Hepatocyte (in vitro differentiated cells): ENCODE data around the gene OR6B3. TPM values are rescaled to one million over a fixed set of nuclear protein-coding genes. Genes with fewer than 3 reads are reported as not detected.

ENCODE experiments used
- DNase-seq: peaks from one replicate; pipeline ENCODE4 v3.0.0-alpha.2; 2016; ENCODE audit warnings: low spot score
- H2AFZ ChIP-seq: fragments of 200-600 bp; sonication (generic); 2 replicates; pipeline ENCODE4 v1.6.0; 2016; ENCODE audit warnings: antibody characterized with exemption, mild to moderate bottlenecking
- H3K27ac ChIP-seq: fragments of 200-600 bp; sonication (generic); 2 replicates; pipeline ENCODE4 v1.5.1; 2016; ENCODE audit warnings: mild to moderate bottlenecking
- H3K27me3 ChIP-seq: fragments of 200-600 bp; sonication (generic); 2 replicates; pipeline ENCODE4 v1.6.1; 2016
- H3K36me3 ChIP-seq: fragments of 200-600 bp; sonication (generic); replicated peaks from 2 replicates; pipeline ENCODE4 v1.5.1; 2016; ENCODE audit warnings: low read depth; ENCODE audit not compliant: insufficient read depth
- H3K4me1 ChIP-seq: fragments of 200-600 bp; sonication (generic); 2 replicates; pipeline ENCODE4 v1.5.1; 2016; ENCODE audit warnings: mild to moderate bottlenecking, moderate library complexity; ENCODE audit not compliant: insufficient read depth
- H3K4me2 ChIP-seq: fragments of 200-600 bp; sonication (generic); 2 replicates; pipeline ENCODE4 v1.6.0; 2016
- H3K4me3 ChIP-seq: fragments of 200-600 bp; sonication (generic); 2 replicates; pipeline ENCODE4 v1.5.1; 2016; ENCODE audit warnings: mild to moderate bottlenecking
- H3K79me2 ChIP-seq: fragments of 200-600 bp; sonication (generic); 2 replicates; pipeline ENCODE4 v1.6.0; 2017; ENCODE audit warnings: mild to moderate bottlenecking
- H3K9me2 ChIP-seq: fragments of 200-600 bp; sonication (generic); replicated peaks from 2 replicates; pipeline ENCODE4 v1.6.0; 2017; ENCODE audit warnings: mild to moderate bottlenecking; ENCODE audit not compliant: insufficient read depth
- H3K9me3 ChIP-seq: fragments of 200-600 bp; sonication (generic); 2 replicates; pipeline ENCODE4 v1.5.1; 2016; ENCODE audit warnings: low read depth, mild to moderate bottlenecking
- H4K20me1 ChIP-seq: fragments of 200-600 bp; sonication (generic); 2 replicates; pipeline ENCODE4 v1.6.0; 2016; ENCODE audit warnings: mild to moderate bottlenecking; ENCODE audit not compliant: insufficient read depth, poor library complexity, severe bottlenecking
- EZH2 ChIP-seq: fragments of 200-600 bp; sonication (generic); IDR thresholded peaks from 2 replicates; pipeline ENCODE4 v1.6.1; 2016; ENCODE audit warnings: antibody characterized with exemption, mild to moderate bottlenecking, borderline replicate concordance
- EZH2phosphoT487 ChIP-seq: fragments of 200-600 bp; sonication (generic); IDR thresholded peaks from one replicate; pipeline ENCODE4 v1.6.1; 2018; ENCODE audit warnings: antibody characterized with exemption, mild to moderate bottlenecking, low read depth, moderate library complexity; ENCODE audit not compliant: unreplicated experiment, severe bottlenecking
- WGBS: methylation state at CpG from one replicate; pipeline ENCODE4 v1.1.6; 2016; ENCODE audit warnings: low lambda C conversion rate; ENCODE audit errors: missing lambda C conversion rate; 5-methylcytosine and 5-hydroxymethylcytosine counted together
- polyA plus RNA-seq: library from polyadenylated mRNA; unstranded; fragments of >200 nt; fragmentation: Nextera tagmentation; extraction: Ambion mirVana; gene quantifications from 2 replicates; pipeline ENCODE4 v1.2.1, GENCODE V29; 2016
- total RNA-seq: library from RNA; depleted of rRNA; stranded (reverse); fragments of >200 nt; gene quantifications from 2 replicates; pipeline ENCODE4 v1.2.3, GENCODE V29; 2014
- TF ChIP-seq, protein P1 (sequence below): fragments of 200-600 bp; sonication (generic); IDR thresholded peaks from 2 replicates; pipeline ENCODE4 v1.5.1; 2016; ENCODE audit warnings: antibody characterized with exemption, mild to moderate bottlenecking; ENCODE audit not compliant: poor library complexity

Gene OR6B3
- total and polyA plus RNA-seq, 2 experiments from 2014 or later, result not detected

- WGBS, result 69% methylated on average over 5 of the region's 5 CpGs
Measured at GRCh38 chr2:240074545-240074944, 21.2 kb upstream of the OR6B3 start.

DNA sequence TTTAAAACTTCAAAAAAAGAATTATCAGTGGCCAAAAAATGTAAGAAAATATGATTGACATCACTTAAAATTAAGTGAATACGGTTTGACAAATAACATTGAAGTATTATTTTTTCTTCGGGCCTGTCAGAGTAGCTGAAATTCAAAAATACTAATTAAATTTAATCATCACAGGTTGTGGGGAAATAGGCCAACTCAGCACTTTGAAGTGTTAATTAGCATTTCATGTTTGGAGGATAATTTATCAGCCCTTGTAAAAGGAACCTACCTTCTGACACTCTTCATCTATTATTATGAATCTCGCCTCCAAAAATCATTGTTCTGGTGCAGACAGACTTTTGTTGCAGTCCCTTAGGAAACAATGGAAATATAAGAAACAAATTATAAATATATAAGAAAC is 17.6 kb upstream of the OR6B3 start:
- Histone ChIP-seq H3K9me3 (no peaks in the 10 kb centered on the region), H3K79me2 (no peaks in the 10 kb centered on the region), H3K4me3 (no peak overlapping the region), H3K27ac (no peak overlapping the region), H2AFZ (no peak overlapping the region), H3K4me1 (no peaks in the 10 kb centered on the region), H3K9me2 (no peaks in the 10 kb centered on the region), H3K36me3 (no peaks in the 10 kb centered on the region), H3K27me3 (no peaks in the 10 kb centered on the region), H4K20me1 (no peaks in the 10 kb centered on the region), H3K4me2 (no peak overlapping the region)
- WGBS, result 92% methylated on average over 3 of the region's 3 CpGs
- TF ChIP-seq, protein P1, sequence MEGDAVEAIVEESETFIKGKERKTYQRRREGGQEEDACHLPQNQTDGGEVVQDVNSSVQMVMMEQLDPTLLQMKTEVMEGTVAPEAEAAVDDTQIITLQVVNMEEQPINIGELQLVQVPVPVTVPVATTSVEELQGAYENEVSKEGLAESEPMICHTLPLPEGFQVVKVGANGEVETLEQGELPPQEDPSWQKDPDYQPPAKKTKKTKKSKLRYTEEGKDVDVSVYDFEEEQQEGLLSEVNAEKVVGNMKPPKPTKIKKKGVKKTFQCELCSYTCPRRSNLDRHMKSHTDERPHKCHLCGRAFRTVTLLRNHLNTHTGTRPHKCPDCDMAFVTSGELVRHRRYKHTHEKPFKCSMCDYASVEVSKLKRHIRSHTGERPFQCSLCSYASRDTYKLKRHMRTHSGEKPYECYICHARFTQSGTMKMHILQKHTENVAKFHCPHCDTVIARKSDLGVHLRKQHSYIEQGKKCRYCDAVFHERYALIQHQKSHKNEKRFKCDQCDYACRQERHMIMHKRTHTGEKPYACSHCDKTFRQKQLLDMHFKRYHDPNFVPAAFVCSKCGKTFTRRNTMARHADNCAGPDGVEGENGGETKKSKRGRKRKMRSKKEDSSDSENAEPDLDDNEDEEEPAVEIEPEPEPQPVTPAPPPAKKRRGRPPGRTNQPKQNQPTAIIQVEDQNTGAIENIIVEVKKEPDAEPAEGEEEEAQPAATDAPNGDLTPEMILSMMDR, result no peak
- TF ChIP-seq EZH2phosphoT487 (no peak), EZH2 (no peak)
- no peak for DNase-seq

More at GRCh38 chr2:240074545-240074944, 21.2 kb upstream of the OR6B3 start:
- TF ChIP-seq, protein P1, result no peak
- no peak for TF ChIP-seq EZH2
- no peak for TF ChIP-seq EZH2phosphoT487
- H3K9me3 ChIP-seq, result peaks cover 11% of the 10 kb centered on the region
- no peaks in the 10 kb centered on the region for H3K27me3 ChIP-seq
- no peaks in the 10 kb centered on the region for H4K20me1 ChIP-seq
- H3K4me3 ChIP-seq, result no peak overlapping the region
- H3K4me1 ChIP-seq, result no peaks in the 10 kb centered on the region
- no peak overlapping the region for H3K27ac ChIP-seq
- H3K4me2 ChIP-seq, result no peak overlapping the region
- no peaks in the 10 kb centered on the region for H3K79me2 ChIP-seq
- no peaks in the 10 kb centered on the region for H3K36me3 ChIP-seq
- DNase-seq, result no peak
- no peaks in the 10 kb centered on the region for H3K9me2 ChIP-seq
- no peak overlapping the region for H2AFZ ChIP-seq

- Histone ChIP-seq H3K4me3 (no peak overlapping the region), H3K9me2 (no peaks in the 10 kb centered on the region), H2AFZ (no peak overlapping the region), H3K9me3 (no peaks in the 10 kb centered on the region), H3K36me3 (no peaks in the 10 kb centered on the region), H4K20me1 (no peaks in the 10 kb centered on the region), H3K4me1 (no peaks in the 10 kb centered on the region), H3K79me2 (no peaks in the 10 kb centered on the region), H3K27me3 (no peaks in the 10 kb centered on the region), H3K27ac (no peak overlapping the region), H3K4me2 (no peak overlapping the region)
- no peak for DNase-seq
- WGBS, result 86% methylated on average over 1 of the region's 1 CpG
- TF ChIP-seq EZH2 (no peak), EZH2phosphoT487 (no peak)
- TF ChIP-seq, protein P1, result no peak
Measured at GRCh38 chr2:240069829-240070228, 16.5 kb upstream of the OR6B3 start.

- no peak overlapping the region for H2AFZ ChIP-seq
- peaks cover 10% of the 10 kb centered on the region for H3K27me3 ChIP-seq
- H3K9me3 ChIP-seq, result no peaks in the 10 kb centered on the region
- DNase-seq, result no peak
- no peak overlapping the region for H3K27ac ChIP-seq
- H3K79me2 ChIP-seq, result no peaks in the 10 kb centered on the region
- no peaks in the 10 kb centered on the region for H4K20me1 ChIP-seq
- TF ChIP-seq EZH2phosphoT487 (no peak), EZH2 (no peak)
- TF ChIP-seq, protein P1, result no peak
- 92% methylated on average over 1 of the region's 1 CpG for whole genome bisulfite sequencing
- H3K36me3 ChIP-seq, result no peaks in the 10 kb centered on the region
- H3K4me1 ChIP-seq, result no peaks in the 10 kb centered on the region
- H3K4me3 ChIP-seq, result no peak overlapping the region
- H3K4me2 ChIP-seq, result no peak overlapping the region
- no peaks in the 10 kb centered on the region for H3K9me2 ChIP-seq
Measured at GRCh38 chr2:240068193-240068592, 14.9 kb upstream of the OR6B3 start.
